Smooth muscle cell (in vitro differentiated cells): ENCODE data around the gene CACNA2D2. TPM values are rescaled to one million over a fixed set of nuclear protein-coding genes. Genes with fewer than 3 reads are reported as not detected.

Experiments
- DNase-seq: peaks from one replicate; lab custom pipeline; 2025; ENCODE audit not compliant: unreplicated experiment; lab: John Stamatoyannopoulos, UW
- H2AFZ ChIP-seq: fragments of 200-600 bp; sonication (generic); 2 replicates; pipeline ENCODE4 v1.6.0; 2016; ENCODE audit warnings: antibody characterized with exemption, low read depth, mild to moderate bottlenecking
- H3F3A ChIP-seq: fragments of 200-600 bp; sonication (generic); 2 replicates; pipeline ENCODE4 v1.6.0; 2017; ENCODE audit warnings: antibody characterized with exemption, low read depth
- H3K27ac ChIP-seq: fragments of 200-600 bp; sonication (generic); 2 replicates; pipeline ENCODE4 v1.5.1; 2016; ENCODE audit warnings: low read depth, mild to moderate bottlenecking
- H3K27me3 ChIP-seq: fragments of 200-600 bp; sonication (generic); 2 replicates; pipeline ENCODE4 v1.6.1; 2016; ENCODE audit warnings: low read depth, mild to moderate bottlenecking
- H3K36me3 ChIP-seq: fragments of 200-600 bp; sonication (generic); 2 replicates; pipeline ENCODE4 v1.5.1; 2016; ENCODE audit warnings: low read depth
- H3K4me1 ChIP-seq: fragments of 200-600 bp; sonication (generic); 2 replicates; pipeline ENCODE4 v1.5.1; 2016; ENCODE audit warnings: low read depth
- H3K4me2 ChIP-seq: fragments of 200-600 bp; sonication (generic); 2 replicates; pipeline ENCODE4 v1.6.0; 2016; ENCODE audit warnings: mild to moderate bottlenecking
- H3K4me3 ChIP-seq: fragments of 200-600 bp; sonication (generic); 2 replicates; pipeline ENCODE4 v1.5.1; 2016; ENCODE audit warnings: mild to moderate bottlenecking
- H3K79me2 ChIP-seq: fragments of 200-600 bp; sonication (generic); 2 replicates; pipeline ENCODE4 v1.6.0; 2016; ENCODE audit warnings: low read depth, mild to moderate bottlenecking
- H3K9ac ChIP-seq: fragments of 200-600 bp; sonication (generic); 2 replicates; pipeline ENCODE4 v1.6.0; 2016; ENCODE audit warnings: low read depth
- H3K9me3 ChIP-seq: fragments of 200-600 bp; sonication (generic); replicated peaks from 2 replicates; pipeline ENCODE4 v1.5.1; 2016; ENCODE audit warnings: low read depth
- H4K20me1 ChIP-seq: fragments of 200-600 bp; sonication (generic); 2 replicates; pipeline ENCODE4 v1.6.0; 2016; ENCODE audit warnings: low read depth
- WGBS: methylation state at CpG from one replicate; pipeline ENCODE4 v1.1.7; 2016; ENCODE audit warnings: low lambda C conversion rate; 5-methylcytosine and 5-hydroxymethylcytosine counted together
- polyA plus RNA-seq: library from polyadenylated mRNA; unstranded; fragments of >200 nt; fragmentation: Nextera tagmentation; extraction: Ambion mirVana; gene quantifications from 2 replicates; pipeline ENCODE4 v1.2.1, GENCODE V29; 2016
- total RNA-seq: library from RNA; depleted of rRNA; stranded (reverse); fragments of >200 nt; gene quantifications from 2 replicates; pipeline ENCODE4 v1.2.3, GENCODE V29; 2014
- TF ChIP-seq, protein P1 (sequence below): fragments of 200-600 bp; sonication (generic); IDR thresholded peaks from 2 replicates; pipeline ENCODE4 v1.5.1; 2017; ENCODE audit warnings: borderline replicate concordance, mild to moderate bottlenecking, antibody characterized with exemption; ENCODE audit not compliant: insufficient read depth, poor library complexity, severe bottlenecking

Gene CACNA2D2
- total and polyA plus RNA-seq, 2 experiments from 2014 or later, result 0.27 to 0.51 TPM

DNA sequence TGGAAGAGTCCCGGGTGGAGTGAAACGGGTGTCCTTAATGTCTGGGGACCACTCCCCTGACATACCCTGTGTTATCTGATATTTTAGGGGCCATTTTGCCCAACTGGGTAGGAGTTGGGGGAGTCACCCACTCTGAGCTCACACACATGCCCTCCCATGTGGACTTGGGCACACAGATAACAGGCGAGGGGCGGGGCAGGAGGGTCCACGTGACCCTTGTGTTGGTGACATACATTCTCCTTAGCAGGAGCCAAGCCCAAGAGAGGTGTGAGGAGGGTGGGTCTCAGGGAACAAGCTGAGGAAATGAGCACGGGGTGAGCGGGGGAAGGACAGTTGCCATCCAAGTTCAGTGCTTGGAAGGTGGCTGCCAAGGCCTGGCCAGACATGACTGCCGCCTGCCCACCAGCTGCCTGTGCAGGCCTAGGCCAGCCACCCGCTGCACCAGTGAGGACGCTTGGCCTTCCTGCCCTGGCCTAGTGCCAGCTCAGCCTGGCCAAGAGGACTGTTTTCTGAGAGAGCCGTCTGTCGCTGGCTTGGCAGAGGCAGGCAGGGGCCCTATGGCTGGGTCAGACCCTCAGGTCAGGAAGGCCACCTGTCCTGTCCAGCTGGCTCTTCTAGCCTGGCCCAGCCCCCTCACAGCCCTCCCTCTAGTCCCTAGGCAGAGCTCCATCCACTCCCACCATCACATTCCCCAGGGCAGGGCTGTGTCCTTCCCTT lies 112.8 kb downstream of the CACNA2D2 start:
- Histone ChIP-seq H4K20me1 (no peaks in the 10 kb centered on the region), H3K79me2 (no peaks in the 10 kb centered on the region), H3K4me1 (no peaks in the 10 kb centered on the region), H2AFZ (no peak overlapping the region), H3K9me3 (no peaks in the 10 kb centered on the region), H3K4me2 (no peak overlapping the region), H3K4me3 (no peak overlapping the region), H3K27me3 (no peaks in the 10 kb centered on the region), H3K27ac (no peak overlapping the region), H3K9ac (no peak overlapping the region), H3K36me3 (no peaks in the 10 kb centered on the region), H3F3A (no peaks in the 10 kb centered on the region)
- TF ChIP-seq, protein P1, sequence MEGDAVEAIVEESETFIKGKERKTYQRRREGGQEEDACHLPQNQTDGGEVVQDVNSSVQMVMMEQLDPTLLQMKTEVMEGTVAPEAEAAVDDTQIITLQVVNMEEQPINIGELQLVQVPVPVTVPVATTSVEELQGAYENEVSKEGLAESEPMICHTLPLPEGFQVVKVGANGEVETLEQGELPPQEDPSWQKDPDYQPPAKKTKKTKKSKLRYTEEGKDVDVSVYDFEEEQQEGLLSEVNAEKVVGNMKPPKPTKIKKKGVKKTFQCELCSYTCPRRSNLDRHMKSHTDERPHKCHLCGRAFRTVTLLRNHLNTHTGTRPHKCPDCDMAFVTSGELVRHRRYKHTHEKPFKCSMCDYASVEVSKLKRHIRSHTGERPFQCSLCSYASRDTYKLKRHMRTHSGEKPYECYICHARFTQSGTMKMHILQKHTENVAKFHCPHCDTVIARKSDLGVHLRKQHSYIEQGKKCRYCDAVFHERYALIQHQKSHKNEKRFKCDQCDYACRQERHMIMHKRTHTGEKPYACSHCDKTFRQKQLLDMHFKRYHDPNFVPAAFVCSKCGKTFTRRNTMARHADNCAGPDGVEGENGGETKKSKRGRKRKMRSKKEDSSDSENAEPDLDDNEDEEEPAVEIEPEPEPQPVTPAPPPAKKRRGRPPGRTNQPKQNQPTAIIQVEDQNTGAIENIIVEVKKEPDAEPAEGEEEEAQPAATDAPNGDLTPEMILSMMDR, result no peak
- no peak for DNase-seq
- 86% methylated on average over 12 of the region's 12 CpGs for WGBS

DNA sequence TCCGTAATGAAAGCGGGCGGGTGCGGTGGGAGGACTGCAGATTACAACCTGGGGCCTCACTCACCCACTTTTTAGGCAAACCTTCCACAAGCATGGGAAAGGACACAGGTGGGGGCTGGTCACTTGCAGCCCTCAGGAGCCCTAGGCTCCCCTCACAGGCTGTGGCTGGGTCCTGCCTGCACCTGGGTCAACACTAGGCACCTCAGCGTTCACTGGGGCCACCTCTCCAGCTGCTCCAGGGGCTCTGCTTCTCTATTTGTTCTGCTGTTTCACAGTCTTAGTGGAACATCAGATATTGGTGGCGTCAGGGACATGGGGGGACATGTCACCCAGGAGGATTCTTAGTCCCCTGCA lies 114.0 kb downstream of the CACNA2D2 start:
- H3K4me2 ChIP-seq, result no peak overlapping the region
- no peaks in the 10 kb centered on the region for H3F3A ChIP-seq
- 94% methylated on average over 6 of the region's 6 CpGs for WGBS
- H2AFZ ChIP-seq, result no peak overlapping the region
- H3K36me3 ChIP-seq, result no peaks in the 10 kb centered on the region
- no peak overlapping the region for H3K9ac ChIP-seq
- TF ChIP-seq, protein P1, result no peak
- no peak overlapping the region for H3K4me3 ChIP-seq
- H3K27ac ChIP-seq, result no peak overlapping the region
- DNase-seq, result no peak
- no peaks in the 10 kb centered on the region for H3K4me1 ChIP-seq
- no peaks in the 10 kb centered on the region for H3K9me3 ChIP-seq
- H4K20me1 ChIP-seq, result no peaks in the 10 kb centered on the region
- H3K79me2 ChIP-seq, result no peaks in the 10 kb centered on the region
- H3K27me3 ChIP-seq, result no peaks in the 10 kb centered on the region

DNA sequence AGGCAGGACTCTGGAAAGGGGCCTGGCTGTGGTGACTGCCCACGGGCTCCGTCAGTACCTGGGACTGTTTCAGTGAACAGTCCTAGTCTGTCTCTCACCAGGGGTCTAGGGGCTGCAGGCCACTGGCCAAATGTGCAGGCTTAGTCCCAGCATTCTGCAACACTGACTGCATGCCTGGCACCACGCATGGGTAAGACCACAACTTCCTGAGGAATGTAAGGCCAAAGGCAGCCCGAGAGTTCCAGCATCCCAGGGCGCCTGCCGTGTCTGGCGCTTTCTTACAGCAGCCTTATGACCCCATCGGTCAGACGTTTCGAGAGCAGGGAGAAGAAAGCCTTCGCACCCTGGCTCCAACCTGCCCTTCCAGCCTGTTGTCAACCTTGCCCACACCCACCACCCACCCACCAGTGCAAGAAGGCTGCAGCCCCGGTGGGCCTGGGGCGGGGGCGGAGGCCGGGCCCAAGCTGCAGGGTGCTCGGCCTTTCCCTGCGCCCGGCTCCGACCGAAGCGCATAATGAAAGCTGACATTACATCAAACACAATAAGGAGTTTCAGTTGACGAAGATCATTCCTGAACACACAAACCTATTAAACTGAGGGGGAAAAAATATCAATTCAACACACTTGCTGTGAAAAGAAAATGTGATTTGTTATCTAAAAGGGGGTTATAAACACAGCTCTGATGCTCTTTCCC lies 114.6 kb downstream of the CACNA2D2 start:
- no peaks in the 10 kb centered on the region for H3K36me3 ChIP-seq
- 83% methylated on average over 22 of the region's 22 CpGs for WGBS
- H3K4me2 ChIP-seq, result no peak overlapping the region
- H3K79me2 ChIP-seq, result no peaks in the 10 kb centered on the region
- H3K9ac ChIP-seq, result no peak overlapping the region
- no peak for DNase-seq
- H4K20me1 ChIP-seq, result no peaks in the 10 kb centered on the region
- H3K27me3 ChIP-seq, result no peaks in the 10 kb centered on the region
- no peak overlapping the region for H3K4me3 ChIP-seq
- no peaks in the 10 kb centered on the region for H3K4me1 ChIP-seq
- no peak overlapping the region for H2AFZ ChIP-seq
- TF ChIP-seq, protein P1, result no peak
- no peaks in the 10 kb centered on the region for H3K9me3 ChIP-seq
- H3F3A ChIP-seq, result no peaks in the 10 kb centered on the region
- H3K27ac ChIP-seq, result no peak overlapping the region
